Measurements from ENCODE around the gene GRAMD1B.
"Not testable (repeated sequence)": the region's sequence is repeated elsewhere in the genome, so short reads cannot be mapped to it uniquely, and the experiment has no call there.

Gene GRAMD1B

DNA sequence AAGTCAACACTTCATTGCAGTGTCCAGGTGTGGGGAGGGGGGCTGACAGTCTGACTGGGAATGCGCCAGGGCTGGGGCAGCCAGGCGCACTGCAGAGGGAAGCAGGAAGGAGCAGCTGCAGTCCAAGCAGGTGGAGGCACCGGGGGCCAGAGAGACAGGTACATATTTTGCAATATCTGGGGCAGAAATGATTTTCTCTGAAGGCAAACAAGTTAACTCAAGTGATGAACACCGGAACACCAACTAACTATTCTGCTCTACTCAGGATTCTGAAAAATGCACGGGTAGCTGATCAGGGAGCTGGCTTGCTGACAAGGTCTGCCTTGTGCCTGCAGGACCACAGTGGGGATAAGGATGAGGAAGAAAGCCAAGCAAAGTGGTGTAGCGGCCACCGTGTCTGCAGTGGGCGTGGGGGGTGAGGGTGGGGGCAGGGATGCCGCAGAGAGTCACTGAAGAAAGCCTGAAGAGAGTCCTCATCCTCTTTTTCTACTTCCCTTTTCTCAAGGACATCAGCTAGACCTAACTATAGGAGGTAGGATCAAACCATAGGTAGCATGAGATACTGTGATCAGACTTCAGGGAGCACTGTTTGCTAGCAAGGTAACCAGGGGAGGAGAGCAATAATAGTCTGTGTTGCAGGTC lies 141.0 kb downstream of the GRAMD1B start:
- Histone ChIP-seq H3K9me3 (ENCODE audit: control insufficient read depth in 2 of 2, low read length in 2 of 2) (no peaks in the 10 kb centered on the region), H3K27me3 (ENCODE audit: control insufficient read depth in 1 of 2, insufficient read depth in 2 of 2, low read length in 2 of 2) (no peaks in the 10 kb centered on the region), H3K4me3 (ENCODE audit: low read length in 2 of 2) (no peak overlapping the region), H3K9ac (ENCODE audit: low read length in 2 of 2) (no peak overlapping the region), H3K27ac (ENCODE audit: low read length) (no peak overlapping the region), H3K4me1 (ENCODE audit: control insufficient read depth, insufficient read depth, low read length) (no peaks in the 10 kb centered on the region), H3K36me3 (ENCODE audit: control insufficient read depth in 2 of 2, insufficient read depth in 2 of 2, low read length in 2 of 2) (no peaks in the 10 kb centered on the region)

- not testable (repeated sequence) for H3K27me3 ChIP-seq (ENCODE audit: control insufficient read depth in 1 of 2, insufficient read depth in 2 of 2, low read length in 2 of 2); H3K9ac ChIP-seq (ENCODE audit: low read length in 2 of 2); H3K9me3 ChIP-seq (ENCODE audit: control insufficient read depth in 2 of 2, low read length in 2 of 2); H3K36me3 ChIP-seq (ENCODE audit: control insufficient read depth in 2 of 2, insufficient read depth in 2 of 2, low read length in 2 of 2); H3K4me1 ChIP-seq (ENCODE audit: control insufficient read depth, insufficient read depth, low read length); H3K27ac ChIP-seq (ENCODE audit: low read length); H3K4me3 ChIP-seq (ENCODE audit: low read length in 2 of 2)
Measured at GRCh38 chr11:123572791-123573190, 142.7 kb downstream of the GRAMD1B start.

GRCh38 chr11:123573286-123573685 lies 143.2 kb downstream of the GRAMD1B start:
- no peak overlapping the region for H3K4me3 ChIP-seq (ENCODE audit: low read length in 2 of 2)
- H3K4me1 ChIP-seq (ENCODE audit: control insufficient read depth, insufficient read depth, low read length), result no peaks in the 10 kb centered on the region
- H3K36me3 ChIP-seq (ENCODE audit: control insufficient read depth in 2 of 2, insufficient read depth in 2 of 2, low read length in 2 of 2), result no peaks in the 10 kb centered on the region
- H3K9me3 ChIP-seq (ENCODE audit: control insufficient read depth in 2 of 2, low read length in 2 of 2), result no peaks in the 10 kb centered on the region
- H3K27ac ChIP-seq (ENCODE audit: low read length), result no peak overlapping the region
- peaks cover 0 to 5% of the 10 kb centered on the region in 2 donors for H3K27me3 ChIP-seq (ENCODE audit: control insufficient read depth in 1 of 2, insufficient read depth in 2 of 2, low read length in 2 of 2)
- no peak overlapping the region for H3K9ac ChIP-seq (ENCODE audit: low read length in 2 of 2)

GRCh38 chr11:123575441-123575840 lies 145.4 kb downstream of the GRAMD1B start:
- H3K9me3 ChIP-seq (ENCODE audit: control insufficient read depth in 2 of 2, low read length in 2 of 2), result no peaks in the 10 kb centered on the region
- H3K9ac ChIP-seq (ENCODE audit: low read length in 2 of 2), result no peak overlapping the region
- H3K27ac ChIP-seq (ENCODE audit: low read length), result no peak overlapping the region
- H3K36me3 ChIP-seq (ENCODE audit: control insufficient read depth in 2 of 2, insufficient read depth in 2 of 2, low read length in 2 of 2), result no peaks in the 10 kb centered on the region
- H3K27me3 ChIP-seq (ENCODE audit: control insufficient read depth in 1 of 2, insufficient read depth in 2 of 2, low read length in 2 of 2), result peaks cover 6 to 11% of the 10 kb centered on the region in 2 donors
- peaks cover 2% of the 10 kb centered on the region for H3K4me1 ChIP-seq (ENCODE audit: control insufficient read depth, insufficient read depth, low read length)
- no peak overlapping the region for H3K4me3 ChIP-seq (ENCODE audit: low read length in 2 of 2)

DNA sequence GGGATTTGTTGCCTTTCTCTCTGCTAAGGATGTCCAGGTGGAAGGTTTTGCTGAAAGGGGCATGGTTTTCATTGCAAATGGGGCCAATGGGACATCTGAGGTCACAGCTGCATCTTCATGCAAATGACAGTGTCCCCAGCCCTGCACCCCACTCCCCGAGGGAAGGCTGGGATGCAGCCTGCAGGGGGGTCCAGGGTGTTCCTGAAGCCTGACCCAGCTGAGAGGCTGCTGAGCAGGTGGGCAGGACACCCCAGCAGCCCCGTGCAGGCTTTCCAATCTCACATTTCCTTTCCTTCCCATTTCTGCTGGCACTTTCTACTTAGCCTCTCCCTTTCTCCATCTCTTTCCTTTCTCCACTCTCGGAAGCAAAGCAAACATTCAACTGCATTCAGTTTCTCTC lies 146.0 kb downstream of the GRAMD1B start:
- no peak overlapping the region for H3K9ac ChIP-seq (ENCODE audit: low read length in 2 of 2)

GRCh38 chr11:123576501-123576900 lies 146.4 kb downstream of the GRAMD1B start:
- no peak overlapping the region for H3K27ac ChIP-seq (ENCODE audit: low read length)
- H3K27me3 ChIP-seq (ENCODE audit: control insufficient read depth in 1 of 2, insufficient read depth in 2 of 2, low read length in 2 of 2), result peaks cover 6 to 15% of the 10 kb centered on the region in 2 donors
- H3K4me3 ChIP-seq (ENCODE audit: low read length in 2 of 2), result no peak overlapping the region
- H3K9ac ChIP-seq (ENCODE audit: low read length in 2 of 2), result no peak overlapping the region
- no peaks in the 10 kb centered on the region for H3K36me3 ChIP-seq (ENCODE audit: control insufficient read depth in 2 of 2, insufficient read depth in 2 of 2, low read length in 2 of 2)
- peaks cover 5% of the 10 kb centered on the region for H3K4me1 ChIP-seq (ENCODE audit: control insufficient read depth, insufficient read depth, low read length)
- H3K9me3 ChIP-seq (ENCODE audit: control insufficient read depth in 2 of 2, low read length in 2 of 2), result no peaks in the 10 kb centered on the region

More for the DNA sequence above, 146.0 kb downstream of the GRAMD1B start:
- H3K4me1 ChIP-seq (ENCODE audit: control insufficient read depth, insufficient read depth, low read length), result peaks cover 5% of the 10 kb centered on the region
- no peaks in the 10 kb centered on the region for H3K9me3 ChIP-seq (ENCODE audit: control insufficient read depth in 2 of 2, low read length in 2 of 2)
- H3K36me3 ChIP-seq (ENCODE audit: control insufficient read depth in 2 of 2, insufficient read depth in 2 of 2, low read length in 2 of 2), result no peaks in the 10 kb centered on the region
- H3K27me3 ChIP-seq (ENCODE audit: control insufficient read depth in 1 of 2, insufficient read depth in 2 of 2, low read length in 2 of 2), result peaks cover 6 to 15% of the 10 kb centered on the region in 2 donors
- no peak overlapping the region for H3K4me3 ChIP-seq (ENCODE audit: low read length in 2 of 2)
- no peak overlapping the region for H3K27ac ChIP-seq (ENCODE audit: low read length)

DNA sequence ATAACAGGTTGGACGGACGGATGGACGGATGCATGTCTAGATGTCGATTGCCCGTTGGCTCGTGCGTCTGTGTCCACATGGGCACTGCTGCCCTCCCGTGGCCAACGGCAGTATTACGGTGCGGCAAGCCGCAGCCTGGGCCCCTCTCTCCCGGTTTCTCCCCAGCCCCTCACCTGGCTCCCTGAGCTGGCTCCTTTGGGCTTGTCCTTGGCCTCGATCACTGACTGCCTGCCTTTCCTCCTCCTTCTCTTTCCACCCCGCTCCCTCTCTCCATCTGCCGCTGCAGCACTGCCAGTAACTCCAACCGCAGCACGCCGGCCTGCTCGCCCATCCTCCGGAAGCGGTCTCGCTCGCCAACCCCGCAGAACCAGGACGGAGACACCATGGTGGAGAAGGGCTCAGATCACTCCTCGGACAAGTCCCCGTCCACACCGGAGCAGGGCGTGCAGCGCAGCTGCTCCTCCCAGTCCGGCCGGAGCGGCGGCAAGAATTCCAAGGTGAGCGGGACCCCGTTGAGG lies 147.1 kb downstream of the GRAMD1B start:
- no peaks in the 10 kb centered on the region for H3K9me3 ChIP-seq (ENCODE audit: control insufficient read depth in 2 of 2, low read length in 2 of 2)
- no peaks in the 10 kb centered on the region for H3K36me3 ChIP-seq (ENCODE audit: control insufficient read depth in 2 of 2, insufficient read depth in 2 of 2, low read length in 2 of 2)
- H3K4me1 ChIP-seq (ENCODE audit: control insufficient read depth, insufficient read depth, low read length), result peaks cover 5% of the 10 kb centered on the region
- peaks cover 6 to 15% of the 10 kb centered on the region in 2 donors for H3K27me3 ChIP-seq (ENCODE audit: control insufficient read depth in 1 of 2, insufficient read depth in 2 of 2, low read length in 2 of 2)
- H3K4me3 ChIP-seq (ENCODE audit: low read length in 2 of 2), result no peak overlapping the region
- H3K9ac ChIP-seq (ENCODE audit: low read length in 2 of 2), result no peak overlapping the region
- no peak overlapping the region for H3K27ac ChIP-seq (ENCODE audit: low read length)

DNA sequence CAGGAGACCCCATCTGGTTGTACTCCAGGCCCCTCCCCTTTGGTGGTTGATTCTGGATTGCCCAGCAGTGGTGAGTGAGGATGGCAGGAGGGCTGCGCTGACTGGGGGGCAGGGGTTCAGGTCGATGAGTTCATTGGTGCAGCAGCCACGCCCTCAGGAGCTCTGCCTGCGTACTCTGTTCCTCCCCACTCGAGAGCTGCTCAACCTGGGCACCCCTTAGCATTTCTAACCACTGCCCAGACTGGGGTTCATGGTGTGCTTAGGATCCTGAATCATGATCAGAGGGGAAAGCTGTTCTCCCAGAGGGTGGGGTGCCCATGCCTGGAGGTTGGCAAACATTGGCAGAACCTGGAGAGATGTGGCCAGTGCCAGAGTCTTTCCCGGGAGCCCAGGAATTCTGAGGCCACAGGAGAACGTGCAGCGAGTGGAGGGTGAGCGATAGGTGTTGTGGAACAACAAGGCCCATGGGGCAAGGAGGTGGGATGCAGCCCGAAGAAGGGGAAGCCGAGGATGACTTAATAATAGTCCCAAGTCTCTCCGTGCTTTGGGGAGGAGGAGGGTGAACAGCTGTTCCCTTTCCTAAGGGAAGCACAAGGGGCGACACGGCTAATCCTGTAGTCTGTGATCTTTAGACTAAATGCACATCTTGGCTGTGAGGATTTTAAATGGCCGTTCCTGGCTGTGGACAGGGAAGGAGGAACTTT lies 148.9 kb downstream of the GRAMD1B start:
- Histone ChIP-seq H3K9ac (ENCODE audit: low read length in 2 of 2) (no peak overlapping the region), H3K4me3 (ENCODE audit: low read length in 2 of 2) (no peak overlapping the region)

DNA sequence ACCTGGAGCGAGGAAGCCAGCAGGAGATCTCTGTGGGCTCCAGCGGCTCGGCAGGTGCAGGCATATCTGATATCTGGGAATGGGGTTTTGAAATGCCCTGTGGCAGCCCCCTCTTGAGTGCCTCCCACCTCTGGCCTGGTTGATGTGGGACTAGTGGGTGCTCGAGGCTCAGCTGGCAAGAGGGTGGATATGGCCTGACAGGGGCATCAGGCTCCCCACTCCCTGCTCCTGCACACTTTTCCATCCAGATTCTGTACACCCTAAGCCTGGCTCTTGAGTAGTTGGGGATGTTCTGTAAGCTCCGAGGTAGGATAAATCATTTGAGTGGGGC lies 149.4 kb downstream of the GRAMD1B start:
- Histone ChIP-seq H3K4me1 (ENCODE audit: control insufficient read depth, insufficient read depth, low read length) (peaks cover 5% of the 10 kb centered on the region), H3K27ac (ENCODE audit: low read length) (no peak overlapping the region)

More for the DNA sequence above, 148.9 kb downstream of the GRAMD1B start:
- H3K27me3 ChIP-seq (ENCODE audit: control insufficient read depth in 1 of 2, insufficient read depth in 2 of 2, low read length in 2 of 2), result peaks cover 6 to 15% of the 10 kb centered on the region in 2 donors
- no peaks in the 10 kb centered on the region for H3K9me3 ChIP-seq (ENCODE audit: control insufficient read depth in 2 of 2, low read length in 2 of 2)
- H3K36me3 ChIP-seq (ENCODE audit: control insufficient read depth in 2 of 2, insufficient read depth in 2 of 2, low read length in 2 of 2), result no peaks in the 10 kb centered on the region
- peaks cover 5% of the 10 kb centered on the region for H3K4me1 ChIP-seq (ENCODE audit: control insufficient read depth, insufficient read depth, low read length)
- no peak overlapping the region for H3K27ac ChIP-seq (ENCODE audit: low read length)

GRCh38 chr11:123580137-123580536 lies 150.1 kb downstream of the GRAMD1B start:
- H3K9ac ChIP-seq (ENCODE audit: low read length in 2 of 2), result no peak overlapping the region
- peaks cover 6 to 15% of the 10 kb centered on the region in 2 donors for H3K27me3 ChIP-seq (ENCODE audit: control insufficient read depth in 1 of 2, insufficient read depth in 2 of 2, low read length in 2 of 2)
- H3K27ac ChIP-seq (ENCODE audit: low read length), result no peak overlapping the region
- H3K36me3 ChIP-seq (ENCODE audit: control insufficient read depth in 2 of 2, insufficient read depth in 2 of 2, low read length in 2 of 2), result no peaks in the 10 kb centered on the region
- H3K4me1 ChIP-seq (ENCODE audit: control insufficient read depth, insufficient read depth, low read length), result peaks cover 5% of the 10 kb centered on the region
- H3K9me3 ChIP-seq (ENCODE audit: control insufficient read depth in 2 of 2, low read length in 2 of 2), result no peaks in the 10 kb centered on the region
- no peak overlapping the region for H3K4me3 ChIP-seq (ENCODE audit: low read length in 2 of 2)

More for the DNA sequence above, 149.4 kb downstream of the GRAMD1B start:
- H3K9me3 ChIP-seq (ENCODE audit: control insufficient read depth in 2 of 2, low read length in 2 of 2), result no peaks in the 10 kb centered on the region
- H3K9ac ChIP-seq (ENCODE audit: low read length in 2 of 2), result no peak overlapping the region
- H3K27me3 ChIP-seq (ENCODE audit: control insufficient read depth in 1 of 2, insufficient read depth in 2 of 2, low read length in 2 of 2), result peaks cover 6 to 15% of the 10 kb centered on the region in 2 donors
- no peak overlapping the region for H3K4me3 ChIP-seq (ENCODE audit: low read length in 2 of 2)
- no peaks in the 10 kb centered on the region for H3K36me3 ChIP-seq (ENCODE audit: control insufficient read depth in 2 of 2, insufficient read depth in 2 of 2, low read length in 2 of 2)
